Parathyroid adenoma (tissue), 2 donors: ENCODE measurements around the gene RAD54L.
"Not testable (repeated sequence)": the region's sequence is repeated elsewhere in the genome, so short reads cannot be mapped to it uniquely, and the experiment has no call there.

ENCODE experiments used
- H2AFZ ChIP-seq: fragments of 300-600 bp; sonication (generic); one replicate; pipeline ENCODE4 v1.7.0; 2017; ENCODE audit warnings: antibody characterized with exemption, mild to moderate bottlenecking
- H3K27ac ChIP-seq: fragments of 300-600 bp; sonication (generic); one replicate; pipeline ENCODE4 v1.7.0; 2017
- H3K27me3 ChIP-seq: fragments of 300-600 bp; sonication (generic); one replicate; pipeline ENCODE4 v1.7.0; 2017; ENCODE audit warnings: low read length; ENCODE audit not compliant: control insufficient read depth, insufficient read depth
- H3K36me3 ChIP-seq: fragments of 300-600 bp; sonication (generic); one replicate; pipeline ENCODE4 v1.7.0; 2017; ENCODE audit warnings: low read length; ENCODE audit not compliant: control insufficient read depth, insufficient read depth
- H3K4me1 ChIP-seq: fragments of 300-600 bp; sonication (generic); one replicate; pipeline ENCODE4 v1.7.0; 2017; ENCODE audit warnings: control low read depth
- H3K4me2 ChIP-seq: fragments of 300-600 bp; sonication (generic); one replicate; pipeline ENCODE4 v1.7.0; 2017; ENCODE audit warnings: low read length
- H3K4me3 ChIP-seq: fragments of 300-600 bp; sonication (generic); one replicate; pipeline ENCODE4 v1.7.0; 2017; ENCODE audit warnings: low read depth, low read length
- H3K79me2 ChIP-seq: fragments of 300-600 bp; sonication (generic); one replicate; pipeline ENCODE4 v1.7.0; 2017; ENCODE audit warnings: control low read depth
- H3K9ac ChIP-seq: fragments of 300-600 bp; sonication (generic); one replicate; pipeline ENCODE4 v1.7.0; 2017; ENCODE audit warnings: mild to moderate bottlenecking
- H3K9me3 ChIP-seq: fragments of 300-600 bp; sonication (generic); one replicate; pipeline ENCODE4 v1.7.0; 2017; ENCODE audit warnings: low read length; ENCODE audit not compliant: control insufficient read depth
- TF ChIP-seq, protein P1 (sequence below): fragments of 300-600 bp; sonication (generic); IDR thresholded peaks from one replicate; pipeline ENCODE4 v1.7.0; 2017; ENCODE audit warnings: antibody characterized with exemption, mild to moderate bottlenecking
- donor health status: primary hyperparathyroidism.

Gene RAD54L

GRCh38 chr1:46220808-46221207, 26.8 kb upstream of the RAD54L start:
- Histone ChIP-seq H3K27ac (no peak overlapping the region), H3K36me3 (no peaks in the 10 kb centered on the region), H3K9ac (no peak overlapping the region), H3K79me2 (no peaks in the 10 kb centered on the region), H3K27me3 (no peaks in the 10 kb centered on the region), H2AFZ (no peak overlapping the region), H3K4me1 (peaks cover 4% of the 10 kb centered on the region), H3K4me2 (no peak overlapping the region), H3K4me3 (no peak overlapping the region), H3K9me3 (no peaks in the 10 kb centered on the region)
- TF ChIP-seq, protein P1, sequence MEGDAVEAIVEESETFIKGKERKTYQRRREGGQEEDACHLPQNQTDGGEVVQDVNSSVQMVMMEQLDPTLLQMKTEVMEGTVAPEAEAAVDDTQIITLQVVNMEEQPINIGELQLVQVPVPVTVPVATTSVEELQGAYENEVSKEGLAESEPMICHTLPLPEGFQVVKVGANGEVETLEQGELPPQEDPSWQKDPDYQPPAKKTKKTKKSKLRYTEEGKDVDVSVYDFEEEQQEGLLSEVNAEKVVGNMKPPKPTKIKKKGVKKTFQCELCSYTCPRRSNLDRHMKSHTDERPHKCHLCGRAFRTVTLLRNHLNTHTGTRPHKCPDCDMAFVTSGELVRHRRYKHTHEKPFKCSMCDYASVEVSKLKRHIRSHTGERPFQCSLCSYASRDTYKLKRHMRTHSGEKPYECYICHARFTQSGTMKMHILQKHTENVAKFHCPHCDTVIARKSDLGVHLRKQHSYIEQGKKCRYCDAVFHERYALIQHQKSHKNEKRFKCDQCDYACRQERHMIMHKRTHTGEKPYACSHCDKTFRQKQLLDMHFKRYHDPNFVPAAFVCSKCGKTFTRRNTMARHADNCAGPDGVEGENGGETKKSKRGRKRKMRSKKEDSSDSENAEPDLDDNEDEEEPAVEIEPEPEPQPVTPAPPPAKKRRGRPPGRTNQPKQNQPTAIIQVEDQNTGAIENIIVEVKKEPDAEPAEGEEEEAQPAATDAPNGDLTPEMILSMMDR = no peak

DNA sequence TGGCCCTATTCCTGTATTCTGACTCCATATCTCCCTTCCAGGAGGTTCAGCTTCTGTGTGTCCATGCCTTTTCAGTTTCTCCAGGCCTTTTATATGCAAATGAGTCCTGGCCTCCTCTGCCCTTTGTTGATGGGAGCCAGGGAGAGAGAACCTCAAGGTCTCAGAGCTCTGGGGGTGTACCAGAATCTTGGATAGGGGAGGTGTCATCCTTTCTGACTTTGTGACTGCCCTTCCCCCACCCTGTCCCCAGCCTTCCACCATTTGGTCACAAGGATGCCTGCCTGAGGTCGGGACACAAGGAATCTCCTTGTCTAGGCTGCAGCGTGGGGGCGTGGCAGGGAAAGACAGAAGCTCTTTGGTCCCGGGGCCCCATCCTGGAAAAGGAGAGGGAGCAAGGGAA, 25.8 kb upstream of the RAD54L start:
- no peak overlapping the region for H3K4me3 ChIP-seq
- H3K27me3 ChIP-seq = no peaks in the 10 kb centered on the region
- no peaks in the 10 kb centered on the region for H3K9me3 ChIP-seq
- peaks cover 4% of the 10 kb centered on the region for H3K4me1 ChIP-seq
- TF ChIP-seq, protein P1 = no peak
- no peak overlapping the region for H2AFZ ChIP-seq
- H3K36me3 ChIP-seq = no peaks in the 10 kb centered on the region
- no peak overlapping the region for H3K4me2 ChIP-seq
- H3K9ac ChIP-seq = no peak overlapping the region
- no peaks in the 10 kb centered on the region for H3K79me2 ChIP-seq
- no peak overlapping the region for H3K27ac ChIP-seq

DNA sequence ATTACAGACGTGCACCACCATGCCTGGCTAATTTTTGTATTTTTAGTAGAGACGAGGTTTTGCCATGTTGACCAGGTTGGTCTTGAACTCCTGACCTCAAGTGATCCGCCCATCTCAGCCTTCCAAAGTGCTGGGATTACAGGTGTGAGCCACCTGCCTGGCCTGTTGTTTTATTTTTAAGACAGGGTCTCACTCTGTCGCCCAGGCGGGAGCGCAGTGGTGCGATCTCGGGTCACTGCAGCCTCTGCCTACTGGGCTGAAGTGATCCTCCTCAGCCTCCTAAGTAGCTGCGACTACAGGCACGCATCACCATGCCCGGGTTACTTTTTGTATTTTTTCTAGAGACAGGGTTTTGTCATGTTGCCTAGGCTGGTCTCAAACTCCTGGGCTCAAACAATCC, 24.5 kb upstream of the RAD54L start:
- not testable (repeated sequence) for H3K79me2 ChIP-seq, H3K27me3 ChIP-seq, H3K36me3 ChIP-seq, H2AFZ ChIP-seq, H3K9ac ChIP-seq, H3K9me3 ChIP-seq, H3K27ac ChIP-seq, H3K4me3 ChIP-seq, H3K4me2 ChIP-seq, H3K4me1 ChIP-seq

- Histone ChIP-seq H3K4me1 (peaks cover 4% of the 10 kb centered on the region), H3K9me3 (no peaks in the 10 kb centered on the region), H3K79me2 (no peaks in the 10 kb centered on the region), H3K27ac (no peak overlapping the region), H3K4me3 (no peak overlapping the region), H3K27me3 (no peaks in the 10 kb centered on the region), H3K36me3 (no peaks in the 10 kb centered on the region), H3K4me2 (no peak overlapping the region), H2AFZ (no peak overlapping the region), H3K9ac (no peak overlapping the region)
- TF ChIP-seq, protein P1 = peak; percentile 83
Observed at GRCh38 chr1:46223472-46223943, 24.1 kb upstream of the RAD54L start.

- Histone ChIP-seq H3K9ac (no peak overlapping the region), H3K27me3 (no peaks in the 10 kb centered on the region), H3K27ac (no peak overlapping the region), H2AFZ (no peak overlapping the region), H3K36me3 (no peaks in the 10 kb centered on the region), H3K9me3 (no peaks in the 10 kb centered on the region), H3K79me2 (no peaks in the 10 kb centered on the region), H3K4me1 (peaks cover 4% of the 10 kb centered on the region), H3K4me3 (no peak overlapping the region), H3K4me2 (no peak overlapping the region)
- TF ChIP-seq, protein P1 = no peak
Observed at GRCh38 chr1:46224966-46225365, 22.6 kb upstream of the RAD54L start.

DNA sequence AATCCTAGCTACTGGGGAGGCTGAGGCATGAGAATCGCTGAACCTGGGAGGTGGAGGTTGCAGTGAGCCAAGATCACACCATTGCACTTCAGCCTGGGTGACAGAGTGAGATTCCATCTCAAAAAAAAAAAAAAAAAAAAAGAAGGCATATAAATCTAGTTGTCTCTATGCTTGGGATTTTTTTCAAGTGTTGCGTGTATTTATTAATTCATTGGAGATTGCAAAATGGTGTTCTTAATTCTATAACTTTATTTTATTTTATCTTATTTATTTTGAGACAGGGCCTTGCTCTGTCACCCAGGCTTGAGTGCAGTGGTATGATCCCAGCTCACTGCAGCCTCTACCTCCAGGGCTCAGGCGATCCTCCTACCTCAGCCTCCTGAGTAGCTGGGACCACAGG, 16.3 kb upstream of the RAD54L start:
- not testable (repeated sequence) for H3K27me3 ChIP-seq, H3K79me2 ChIP-seq, H3K4me1 ChIP-seq, H3K27ac ChIP-seq, H3K4me2 ChIP-seq, H3K4me3 ChIP-seq, H3K36me3 ChIP-seq, H3K9me3 ChIP-seq, H3K9ac ChIP-seq, H2AFZ ChIP-seq
